ENCODE data around the gene CHMP6. TPM values are rescaled to one million over a fixed set of nuclear protein-coding genes. Genes with fewer than 3 reads are reported as not detected.

CHMP6 gene
- total and polyA plus RNA-seq, 4 donors, result 15.9 to 30.9 (median 26.8) TPM

DNA sequence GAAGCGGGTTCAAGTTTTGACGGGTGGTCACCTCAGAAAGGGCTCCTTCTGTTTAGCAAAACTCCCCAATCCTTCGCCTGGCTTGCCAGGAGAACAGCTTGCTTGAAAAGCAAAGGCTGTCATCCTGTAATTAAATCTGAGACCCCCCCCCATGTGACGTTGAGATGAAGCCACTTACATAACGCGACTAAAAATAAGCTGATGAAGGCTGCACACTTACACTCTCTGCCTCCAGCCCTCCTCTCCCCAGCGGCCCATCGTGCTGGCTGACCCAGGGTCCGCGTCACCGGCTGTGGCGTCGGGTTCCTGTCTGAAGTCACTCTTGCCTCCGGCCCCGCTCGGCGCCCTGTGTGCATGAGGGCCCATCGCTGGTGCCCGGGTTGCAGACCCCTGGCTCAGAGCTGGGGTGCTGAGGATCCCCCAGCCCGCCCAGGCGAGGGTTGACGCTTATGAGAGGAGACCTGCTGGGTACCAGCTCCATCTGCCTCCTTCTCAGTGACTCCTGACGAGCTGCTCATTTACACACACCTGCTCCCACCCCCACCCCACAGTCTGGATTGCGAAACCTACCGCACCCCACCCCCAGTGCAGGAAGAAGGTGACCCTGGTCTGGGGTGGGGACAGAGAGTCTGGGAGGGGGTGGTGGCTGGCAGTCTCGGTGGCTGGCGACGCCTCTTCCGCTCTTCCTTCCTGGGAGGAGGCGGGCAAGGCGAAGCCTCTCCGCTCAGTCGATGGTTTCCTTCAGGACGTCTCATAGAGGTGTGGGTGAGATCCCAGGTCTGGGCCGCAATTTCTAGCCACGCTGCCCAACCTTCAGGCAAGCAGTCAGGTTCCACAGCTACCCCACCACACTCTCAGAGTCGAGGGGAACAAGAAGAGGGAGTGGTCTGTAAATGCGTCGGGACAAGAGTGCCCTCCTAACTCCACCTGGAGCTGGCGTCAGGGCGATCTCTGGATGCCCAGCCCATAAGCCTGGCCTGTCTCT, 40.2 kb downstream of the CHMP6 start:
- Histone ChIP-seq H3K4me1 (ENCODE audit: control insufficient read depth in 1 of 2, insufficient read depth in 2 of 2, low read length in 2 of 2) (no peaks in the 10 kb centered on the region), H3K9me3 (ENCODE audit: control insufficient read depth, low read length) (no peaks in the 10 kb centered on the region), H3K4me3 (ENCODE audit: low read length in 2 of 2) (no peak overlapping the region), H3K36me3 (ENCODE audit: control insufficient read depth in 1 of 2, insufficient read depth in 2 of 2, low read length in 1 of 2) (no peaks in the 10 kb centered on the region), H3K27ac (ENCODE audit: low read depth in 1 of 2, low read length in 2 of 2) (no peak overlapping the region), H3K27me3 (ENCODE audit: control insufficient read depth in 1 of 2, insufficient read depth in 2 of 2, low read length in 1 of 2) (peaks cover 0 to 2% of the 10 kb centered on the region in 2 donors)
- DNase-seq (peak; percentile 49 to 77), ATAC-seq (ENCODE audit: low FRiP score) (no peak)
- 94 to 95% methylated on average over 41 of the region's 41 CpGs for WGBS, 2 donors
- intact Hi-C loops (cut with DNase I), result loop anchor here in 1 of 2 donors (5.0 kb wide), 1 partner anchor 40 kb away; the partner anchor contains the start of gene CHMP6

DNA sequence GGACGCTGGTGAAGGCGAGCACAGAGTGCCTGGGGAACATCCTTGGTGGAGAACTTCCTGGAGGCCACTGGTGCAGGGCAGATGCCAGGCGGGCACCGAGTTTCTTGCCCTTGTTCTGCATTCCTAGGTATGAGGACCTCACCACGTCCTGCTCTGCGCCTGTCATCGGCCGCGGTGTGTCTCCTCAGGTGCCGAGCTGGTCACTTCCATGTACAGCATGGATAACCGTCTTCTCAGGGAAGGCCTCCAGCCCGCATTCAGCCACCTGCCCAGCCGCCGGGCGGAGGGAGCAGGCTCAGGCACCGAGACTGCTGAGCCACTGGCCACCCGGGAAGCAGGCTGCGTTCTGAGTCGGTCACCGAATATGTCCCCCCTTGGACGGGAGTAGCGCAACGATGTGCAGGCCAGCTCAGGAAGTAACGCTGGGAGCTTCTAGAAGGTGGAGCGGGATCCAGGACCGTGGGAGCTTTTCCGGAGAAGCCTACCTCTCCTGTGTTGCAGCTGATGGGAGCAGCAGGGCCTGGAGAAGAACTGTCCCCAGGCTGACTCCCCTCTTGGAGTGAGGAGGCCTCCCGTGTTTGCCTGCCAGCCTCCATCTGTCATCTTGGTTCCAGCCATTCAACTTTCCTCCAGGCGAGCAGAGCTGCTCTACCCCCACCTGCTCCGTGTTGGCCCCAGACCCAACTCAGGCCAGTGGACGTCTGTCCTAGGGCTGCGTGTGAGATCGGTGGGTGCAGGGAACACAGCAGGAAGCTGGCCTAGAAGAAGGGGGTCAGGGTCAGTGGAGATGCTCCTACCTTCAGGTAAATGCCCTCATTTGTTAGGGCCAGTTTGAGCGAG, 41.2 kb downstream of the CHMP6 start:
- no peak overlapping the region for H3K27ac ChIP-seq (ENCODE audit: low read depth in 1 of 2, low read length in 2 of 2)
- H3K36me3 ChIP-seq (ENCODE audit: control insufficient read depth in 1 of 2, insufficient read depth in 2 of 2, low read length in 1 of 2), result no peaks in the 10 kb centered on the region
- DNase-seq (peak in 1 of 2 donors; percentile 70), ATAC-seq (ENCODE audit: low FRiP score) (no peak)
- no peak overlapping the region for H3K4me3 ChIP-seq (ENCODE audit: low read length in 2 of 2)
- no peaks in the 10 kb centered on the region for H3K9me3 ChIP-seq (ENCODE audit: control insufficient read depth, low read length)
- 94 to 96% methylated on average over 34 of the region's 34 CpGs for WGBS, 2 donors
- H3K27me3 ChIP-seq (ENCODE audit: control insufficient read depth in 1 of 2, insufficient read depth in 2 of 2, low read length in 1 of 2), result peaks cover 0 to 2% of the 10 kb centered on the region in 2 donors
- intact Hi-C loops (cut with DNase I), result loop anchor here in 1 of 2 donors (5.0 kb wide), 1 partner anchor 41 kb away; the partner anchor contains the start of gene CHMP6
- H3K4me1 ChIP-seq (ENCODE audit: control insufficient read depth in 1 of 2, insufficient read depth in 2 of 2, low read length in 2 of 2), result no peaks in the 10 kb centered on the region

- intact Hi-C loops (cut with DNase I), result loop anchor here in 1 of 2 donors (5.0 kb wide), 1 partner anchor 41 kb away; the partner anchor contains the start of gene CHMP6
These were observed 42.0 kb downstream of the CHMP6 start for GRCh38 chr17:81033535-81034167.

DNA sequence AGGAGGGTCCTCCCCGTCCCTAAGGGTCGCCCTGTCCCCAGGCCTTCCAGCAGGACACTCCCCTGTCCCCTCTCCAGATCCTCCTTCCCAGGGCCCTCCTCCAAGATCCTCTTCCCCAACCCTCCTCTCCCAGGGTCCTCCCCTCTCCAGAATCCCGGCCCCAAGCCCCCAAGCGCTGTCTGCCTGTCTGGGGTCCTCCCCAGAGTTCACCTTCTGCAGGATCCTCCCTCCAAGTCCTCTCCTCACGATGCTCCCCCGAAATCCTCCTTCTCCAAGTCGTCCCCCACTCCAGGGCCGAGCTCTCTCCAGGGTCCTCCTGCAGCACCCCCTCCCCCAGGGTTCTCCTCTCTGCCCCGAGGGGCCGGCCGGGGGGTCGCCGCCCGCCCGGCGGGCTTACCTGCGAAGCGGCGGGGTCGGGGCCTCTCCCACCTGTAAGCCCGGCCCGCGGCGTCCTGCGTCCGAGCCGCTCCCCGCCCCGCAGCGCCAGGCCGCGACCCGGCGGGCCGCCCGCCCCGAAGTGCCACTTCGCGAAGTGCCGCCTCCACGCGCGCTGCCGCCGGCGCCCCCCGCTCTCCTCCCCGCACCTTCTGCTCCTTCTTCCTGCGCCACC, 42.6 kb downstream of the CHMP6 start:
- H3K4me1 ChIP-seq (ENCODE audit: control insufficient read depth in 1 of 2, insufficient read depth in 2 of 2, low read length in 2 of 2), result no peaks in the 10 kb centered on the region
- intact Hi-C loops (cut with DNase I), result loop anchor here in 1 of 2 donors (5.0 kb wide), 1 partner anchor 42 kb away; the partner anchor contains the start of gene CHMP6

More at GRCh38 chr17:81033535-81034167, 42.0 kb downstream of the CHMP6 start:
- Histone ChIP-seq H3K9me3 (ENCODE audit: control insufficient read depth, low read length) (no peaks in the 10 kb centered on the region), H3K4me1 (ENCODE audit: control insufficient read depth in 1 of 2, insufficient read depth in 2 of 2, low read length in 2 of 2) (no peaks in the 10 kb centered on the region), H3K36me3 (ENCODE audit: control insufficient read depth in 1 of 2, insufficient read depth in 2 of 2, low read length in 1 of 2) (no peaks in the 10 kb centered on the region), H3K27ac (ENCODE audit: low read depth in 1 of 2, low read length in 2 of 2) (no peak overlapping the region), H3K4me3 (ENCODE audit: low read length in 2 of 2) (no peak overlapping the region), H3K27me3 (ENCODE audit: control insufficient read depth in 1 of 2, insufficient read depth in 2 of 2, low read length in 1 of 2) (peaks cover 0 to 2% of the 10 kb centered on the region in 2 donors)
- ATAC-seq (ENCODE audit: low FRiP score) (no peak), DNase-seq (peak; percentile 78 to 83)
- WGBS, 2 donors, result 32 to 48% methylated on average over 22 of the region's 22 CpGs

DNA sequence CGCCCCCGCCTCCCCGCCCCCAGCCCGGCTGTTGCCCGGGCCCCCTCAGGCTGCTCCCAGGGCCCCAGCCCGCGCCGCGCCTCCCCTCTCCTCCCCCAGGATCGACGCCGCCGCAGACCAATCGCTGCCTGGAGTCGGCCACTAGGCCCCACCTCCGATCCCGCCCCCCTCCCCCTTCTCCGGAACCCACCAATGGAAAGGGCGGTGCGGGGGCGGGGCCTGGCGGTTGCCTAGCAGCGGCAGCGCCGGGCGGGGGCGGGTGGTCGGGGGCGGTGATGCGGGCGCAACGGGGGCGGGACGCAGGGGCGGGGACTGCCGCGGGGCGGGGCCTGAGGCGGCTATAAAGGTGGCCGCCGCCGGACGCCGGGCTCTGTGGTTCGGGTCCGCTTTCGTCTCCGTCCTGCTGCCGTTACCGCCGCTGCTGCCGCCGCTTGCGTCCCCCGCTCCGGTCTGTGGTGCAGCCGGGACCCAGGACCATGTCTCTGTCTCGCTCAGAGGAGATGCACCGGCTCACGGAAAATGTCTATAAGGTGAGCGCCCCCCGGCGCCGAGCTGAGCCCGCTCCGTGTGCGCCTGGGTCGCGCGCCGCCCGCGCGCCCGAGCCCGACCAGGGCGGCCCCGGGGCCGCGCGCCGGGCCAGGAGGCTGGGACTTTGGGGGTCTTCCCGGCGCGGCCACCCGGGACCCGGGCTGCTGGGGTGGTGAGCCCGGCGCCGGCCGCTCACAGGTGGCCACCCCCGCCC, 43.3 kb downstream of the CHMP6 start, which contains the start of gene BAIAP2:
BAIAP2 (plus strand) TSS at position 373 of the 742 bp plus-strand sequence; CDS start at position 477, 104 bp downstream.
- intact Hi-C loops (cut with DNase I), result loop anchor here in 1 of 2 donors (5.0 kb wide), 2 partner anchors 43 to 67 kb away; partner anchors contain the start of gene CHMP6
- ATAC-seq (ENCODE audit: low FRiP score) (peak; percentile 87), DNase-seq (peak; percentile 98)
- WGBS, 2 donors, result 0 to 1% methylated on average over 46 to 92 of the region's 92 CpGs
- no peaks in the 10 kb centered on the region for H3K9me3 ChIP-seq (ENCODE audit: control insufficient read depth, low read length)
- H3K36me3 ChIP-seq (ENCODE audit: control insufficient read depth in 1 of 2, insufficient read depth in 2 of 2, low read length in 1 of 2), result no peaks in the 10 kb centered on the region
- no peaks in the 10 kb centered on the region for H3K4me1 ChIP-seq (ENCODE audit: control insufficient read depth in 1 of 2, insufficient read depth in 2 of 2, low read length in 2 of 2)
- H3K27ac ChIP-seq (ENCODE audit: low read depth in 1 of 2, low read length in 2 of 2), result no peak within 1 kb of the TSS
- peaks cover 0 to 2% of the 10 kb centered on the region in 2 donors for H3K27me3 ChIP-seq (ENCODE audit: control insufficient read depth in 1 of 2, insufficient read depth in 2 of 2, low read length in 1 of 2)
- peak within 1 kb of the TSS; percentile 28 to 33 for H3K4me3 ChIP-seq (ENCODE audit: low read length in 2 of 2)

More for the DNA sequence above, 42.6 kb downstream of the CHMP6 start:
- Histone ChIP-seq H3K27me3 (ENCODE audit: control insufficient read depth in 1 of 2, insufficient read depth in 2 of 2, low read length in 1 of 2) (peaks cover 0 to 2% of the 10 kb centered on the region in 2 donors), H3K27ac (ENCODE audit: low read depth in 1 of 2, low read length in 2 of 2) (no peak overlapping the region), H3K36me3 (ENCODE audit: control insufficient read depth in 1 of 2, insufficient read depth in 2 of 2, low read length in 1 of 2) (no peaks in the 10 kb centered on the region), H3K9me3 (ENCODE audit: control insufficient read depth, low read length) (no peaks in the 10 kb centered on the region), H3K4me3 (ENCODE audit: low read length in 2 of 2) (peak overlapping the region; percentile 23 to 28)
- DNase-seq (no peak), ATAC-seq (ENCODE audit: low FRiP score) (no peak)
- WGBS, 2 donors, result 1 to 3% methylated on average over 46 to 49 of the region's 49 CpGs

- peaks cover 0 to 2% of the 10 kb centered on the region in 2 donors for H3K27me3 ChIP-seq (ENCODE audit: control insufficient read depth in 1 of 2, insufficient read depth in 2 of 2, low read length in 1 of 2)
- ATAC-seq (ENCODE audit: low FRiP score) (no peak), DNase-seq (no peak)
- no peak overlapping the region for H3K27ac ChIP-seq (ENCODE audit: low read depth in 1 of 2, low read length in 2 of 2)
- H3K4me1 ChIP-seq (ENCODE audit: control insufficient read depth in 1 of 2, insufficient read depth in 2 of 2, low read length in 2 of 2), result no peaks in the 10 kb centered on the region
- H3K4me3 ChIP-seq (ENCODE audit: low read length in 2 of 2), result peak overlapping the region in 1 of 2 donors; percentile 33
- 18 to 27% methylated on average over 57 to 66 of the region's 66 CpGs for WGBS, 2 donors
- intact Hi-C loops (cut with DNase I), result loop anchor here in 1 of 2 donors (5.0 kb wide), 1 partner anchor 67 kb away; no protein-coding TSS in a partner anchor
- no peaks in the 10 kb centered on the region for H3K9me3 ChIP-seq (ENCODE audit: control insufficient read depth, low read length)
- H3K36me3 ChIP-seq (ENCODE audit: control insufficient read depth in 1 of 2, insufficient read depth in 2 of 2, low read length in 1 of 2), result no peaks in the 10 kb centered on the region
These were observed 44.0 kb downstream of the CHMP6 start for GRCh38 chr17:81035521-81036196.

All from aorta (tissue), 5 donors.